Measurements from ENCODE around the gene SCGN. TPM values are rescaled to one million over a fixed set of nuclear protein-coding genes. Genes with fewer than 3 reads are reported as not detected.

Gene SCGN
- total and polyA plus RNA-seq, 2 of the 4 experiments (the other 2 are of a cell fraction) = not detected

- H3K4ac ChIP-seq (ENCODE audit: low read depth, low read length) = no peak overlapping the region
- intact Hi-C loops (cut with micrococcal nuclease) = no loop called here
- H3K18ac ChIP-seq (ENCODE audit: low read depth, low read length) = no peak overlapping the region
- no peak overlapping the region for H2BK5ac ChIP-seq (ENCODE audit: low read depth, low read length, poor library complexity, severe bottlenecking)
- H2BK120ac ChIP-seq (ENCODE audit: low read depth, low read length) = no peak overlapping the region
- in situ Hi-C loops (cut with MboI; ENCODE audit: low sequenced_read_pairs) = loop anchor here (25.0 kb wide), 1 partner anchor 1019 kb away; no protein-coding TSS in a partner anchor
- no peak overlapping the region for H2BK20ac ChIP-seq (ENCODE audit: low read depth, low read length)
- H3K27ac ChIP-seq (ENCODE audit: insufficient read depth, low read length) = no peak overlapping the region
- no peak for DNase-seq
- no TSS peak for BruUV-seq (replicated peaks)
- H4K5ac ChIP-seq (ENCODE audit: low read depth, low read length) = no peak overlapping the region
- H3K23ac ChIP-seq (ENCODE audit: low read depth, low read length) = no peak overlapping the region
- TF ChIP-seq CHD1 (IDR thresholded peaks at IDR 0.05; ENCODE audit: low read depth, low read length) (no peak), SMC3 (IDR thresholded peaks at IDR 0.05; ENCODE audit: low read depth, low read length) (no peak), MXI1 (IDR thresholded peaks at IDR 0.05; ENCODE audit: borderline replicate concordance, low read depth, low read length) (no peak)
- TF ChIP-seq, protein P1, sequence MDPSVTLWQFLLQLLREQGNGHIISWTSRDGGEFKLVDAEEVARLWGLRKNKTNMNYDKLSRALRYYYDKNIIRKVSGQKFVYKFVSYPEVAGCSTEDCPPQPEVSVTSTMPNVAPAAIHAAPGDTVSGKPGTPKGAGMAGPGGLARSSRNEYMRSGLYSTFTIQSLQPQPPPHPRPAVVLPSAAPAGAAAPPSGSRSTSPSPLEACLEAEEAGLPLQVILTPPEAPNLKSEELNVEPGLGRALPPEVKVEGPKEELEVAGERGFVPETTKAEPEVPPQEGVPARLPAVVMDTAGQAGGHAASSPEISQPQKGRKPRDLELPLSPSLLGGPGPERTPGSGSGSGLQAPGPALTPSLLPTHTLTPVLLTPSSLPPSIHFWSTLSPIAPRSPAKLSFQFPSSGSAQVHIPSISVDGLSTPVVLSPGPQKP (IDR thresholded peaks at IDR 0.05; ENCODE audit: borderline replicate concordance, low read depth, low read length) = no peak
- H3K9me3 ChIP-seq (ENCODE audit: control insufficient read depth, insufficient read depth, low read length) = no peaks in the 10 kb centered on the region
- H3K14ac ChIP-seq (replicated peaks; ENCODE audit: low read depth, low read length) = no peak overlapping the region
- 80% methylated on average over 1 of the region's 11 CpGs; no CpG with 5 or more reads in 1 of the 2 experiments for WGBS, 2 experiments (ENCODE audit: extremely low coverage in 2 of 2, insufficient read length in 1 of 2)
- no peak overlapping the region for H2AK9ac ChIP-seq (replicated peaks; ENCODE audit: low read depth, low read length, poor library complexity)
- no peaks in the 10 kb centered on the region for H3K4me1 ChIP-seq (ENCODE audit: control insufficient read depth, insufficient read depth, low read length)
- H3K36me3 ChIP-seq (ENCODE audit: control insufficient read depth, insufficient read depth, low read length) = no peaks in the 10 kb centered on the region
- dilution Hi-C loops (cut with HindIII; ENCODE audit: low sequenced_read_pairs, unreplicated experiment) = no loop called here
- POLR2A ChIA-PET (ENCODE audit: unreplicated experiment) = no interaction called here
- no peak overlapping the region for H4K91ac ChIP-seq (ENCODE audit: insufficient read depth, low read depth, low read length)
- no peak overlapping the region for H3K4me3 ChIP-seq (ENCODE audit: insufficient read depth, low read depth, low read length)
- 0 out of 2 replicates have a peak, but pooled peaks cover 2% of the 10 kb centered on the region for H3K9me1 ChIP-seq (ENCODE audit: insufficient read depth, low read length)
- H4K20me1 ChIP-seq (ENCODE audit: insufficient read depth, low read length) = no peaks in the 10 kb centered on the region
- H2AFZ ChIP-seq (replicated peaks; ENCODE audit: low read length, poor library complexity) = no peak overlapping the region
- H4K8ac ChIP-seq (ENCODE audit: low read depth in 2 of 2, low read length in 2 of 2) = no peak overlapping the region
- H3K79me1 ChIP-seq (ENCODE audit: low read depth in 1 of 2, low read length in 2 of 2) = no peaks in the 10 kb centered on the region
- H3K9ac ChIP-seq (ENCODE audit: low read depth, low read length) = no peak overlapping the region
- CTCF ChIA-PET = interaction anchor here (0.6 kb wide), 1 partner anchor 49 kb away, joined by 3 read pairs; no protein-coding TSS in a partner anchor
- ATAC-seq (ENCODE audit: low read depth) = no peak
- H3K4me2 ChIP-seq (ENCODE audit: low read depth, low read length) = no peak overlapping the region
- no peak overlapping the region for H3K56ac ChIP-seq (ENCODE audit: extremely low read depth, insufficient read depth, low read length)
- no peaks in the 10 kb centered on the region for H3K27me3 ChIP-seq (ENCODE audit: control insufficient read depth, insufficient read depth, low read length)
- H2BK15ac ChIP-seq (ENCODE audit: low read depth, low read length) = no peak overlapping the region
- no peak overlapping the region for H2AK5ac ChIP-seq (ENCODE audit: low read depth, low read length)
These were observed 45.9 kb upstream of the SCGN start for GRCh38 chr6:25606151-25606550.
